DMS79 (cell line): Measurements from ENCODE around the gene IQCH.
"Not testable (repeated sequence)": the region's sequence is repeated elsewhere in the genome, so short reads cannot be mapped to it uniquely, and the experiment has no call there.

ENCODE experiments used
- DNase-seq: peaks from one replicate; lab custom pipeline; 2025; lab: John Stamatoyannopoulos, UW

Gene IQCH

GRCh38 chr15:67396114-67396513 is 141.5 kb downstream of the IQCH start:
- no peak for DNase-seq

GRCh38 chr15:67397139-67397538 is 142.6 kb downstream of the IQCH start:
- DNase-seq = no peak

GRCh38 chr15:67399925-67400324 is 145.3 kb downstream of the IQCH start:
- no peak for DNase-seq

GRCh38 chr15:67400890-67401289 is 146.3 kb downstream of the IQCH start:
- DNase-seq = no peak

- no peak for DNase-seq
Observed at GRCh38 chr15:67401336-67401735, 146.8 kb downstream of the IQCH start.

- DNase-seq = no peak
Observed at GRCh38 chr15:67403428-67404154, 149.0 kb downstream of the IQCH start.

GRCh38 chr15:67405208-67406191 is 150.9 kb downstream of the IQCH start:
- no peak for DNase-seq

- no peak for DNase-seq
Observed at GRCh38 chr15:67406257-67406861, 151.8 kb downstream of the IQCH start.

- DNase-seq = no peak
Observed at GRCh38 chr15:67407786-67408185, 153.2 kb downstream of the IQCH start.

GRCh38 chr15:67409175-67409574 is 154.6 kb downstream of the IQCH start:
- DNase-seq = no peak

- DNase-seq = no peak
Observed at GRCh38 chr15:67411486-67411885, 156.9 kb downstream of the IQCH start.

- no peak for DNase-seq
Observed at GRCh38 chr15:67413770-67414390, 159.3 kb downstream of the IQCH start.

GRCh38 chr15:67415181-67415580 is 160.6 kb downstream of the IQCH start:
- no peak for DNase-seq

GRCh38 chr15:67416891-67417290 is 162.3 kb downstream of the IQCH start:
- no peak for DNase-seq

GRCh38 chr15:67419705-67420104 is 165.1 kb downstream of the IQCH start:
- DNase-seq = no peak

- no peak for DNase-seq
Observed at GRCh38 chr15:67420137-67420536, 165.6 kb downstream of the IQCH start.

GRCh38 chr15:67421105-67421504 is 166.5 kb downstream of the IQCH start:
- DNase-seq = no peak

GRCh38 chr15:67422296-67422695 is 167.7 kb downstream of the IQCH start:
- DNase-seq = no peak

GRCh38 chr15:67433495-67434099 is 179.0 kb downstream of the IQCH start:
- DNase-seq = no peak

GRCh38 chr15:67436351-67437250 is 182.0 kb downstream of the IQCH start:
- not testable (repeated sequence) for DNase-seq

GRCh38 chr15:67444100-67444499 is 189.5 kb downstream of the IQCH start:
- no peak for DNase-seq
